Activated CD8-positive, alpha-beta T cell treated with anti-CD3 and anti-CD28 coated beads for 36 hours (primary cell): ENCODE results near the gene ATP10A. TPM values are rescaled to one million over a fixed set of nuclear protein-coding genes. Genes with fewer than 3 reads are reported as not detected.

ENCODE experiments used
- ATAC-seq: fragments of 200-7000 bp; cut with Tn5 transposase; one replicate; pipeline ENCODE4 v1.10.0; 2021; ENCODE audit warnings: mild to moderate bottlenecking, moderate library complexity
- CTCF ChIA-PET: fragments of 350-600 bp; sonication (Branson Sonifier 250); formaldehyde crosslinking; loops from one replicate; lab custom pipeline; 2021; ENCODE audit warnings: antibody characterized with exemption; lab: Charles Lee
- POLR2A ChIA-PET: fragments of 350-600 bp; sonication (Branson Sonifier 250); formaldehyde crosslinking; loops from one replicate; lab custom pipeline; 2021; ENCODE audit warnings: antibody characterized with exemption; lab: Charles Lee
- DNase-seq: peaks from one replicate; pipeline ENCODE4 v3.0.0-alpha.2; 2020
- H3K27ac Mint-ChIP-seq: one replicate; pipeline ENCODE4 v1.8.0; 2021; ENCODE audit warnings: mild to moderate bottlenecking, mixed read lengths
- H3K27me3 Mint-ChIP-seq: one replicate; pipeline ENCODE4 v1.8.0; 2021; ENCODE audit warnings: mixed read lengths
- H3K36me3 Mint-ChIP-seq: one replicate; pipeline ENCODE4 v1.8.0; 2021; ENCODE audit warnings: low read depth, mixed read lengths
- H3K4me1 Mint-ChIP-seq: one replicate; pipeline ENCODE4 v1.8.0; 2021; ENCODE audit warnings: low read depth, mixed read lengths
- H3K4me3 Mint-ChIP-seq: one replicate; pipeline ENCODE4 v1.8.0; 2021; ENCODE audit warnings: mild to moderate bottlenecking, moderate library complexity, mixed read lengths
- H3K9me3 Mint-ChIP-seq: one replicate; pipeline ENCODE4 v1.8.0; 2021; ENCODE audit warnings: mixed read lengths
- intact Hi-C: fragments of 100-400 bp; cut with micrococcal nuclease; formaldehyde crosslinking; loops from one replicate; pipeline ENCODE4 v1.10.0; 2022
- total RNA-seq, 2 experiments: library from RNA; stranded (reverse); gene quantifications; one replicate each; pipeline ENCODE4 v1.2.3, GENCODE V29; 2021
- TF ChIP-seq, protein P1 (sequence below): fragments of 200-600 bp; IDR thresholded peaks from one replicate; pipeline ENCODE4 v1.8.0; 2022; ENCODE audit warnings: antibody characterized with exemption, mild to moderate bottlenecking

ATP10A gene
- total RNA-seq, 2 experiments from 2014 or later, result 17.8 to 21.0 TPM

DNA sequence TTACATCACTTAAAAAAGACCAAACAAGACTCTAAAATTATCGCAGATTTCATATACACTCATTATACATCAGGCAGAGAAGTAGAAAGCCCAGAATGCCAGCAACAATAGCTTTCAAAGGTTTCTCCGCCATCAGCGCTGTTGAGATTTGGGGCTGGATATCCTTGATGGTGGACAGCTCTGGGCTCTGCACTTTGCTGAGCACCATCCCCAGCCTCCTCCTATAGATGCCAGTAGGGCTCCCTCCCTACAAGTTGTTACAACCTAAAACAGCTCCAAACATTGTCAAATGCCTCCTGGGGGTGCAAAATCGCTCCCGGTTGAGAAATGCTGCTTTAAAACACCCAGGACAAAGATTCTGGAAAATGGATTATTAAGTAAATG lies 73.5 kb downstream of the ATP10A start:
- Mint-ChIP-seq H3K9me3 (no peaks in the 10 kb centered on the region), H3K4me1 (peaks cover 54% of the 10 kb centered on the region)
- CTCF ChIA-PET, result interaction anchor here (1.0 kb wide), 1 partner anchor 144 kb away, joined by 3 read pairs; no protein-coding TSS in a partner anchor

DNA sequence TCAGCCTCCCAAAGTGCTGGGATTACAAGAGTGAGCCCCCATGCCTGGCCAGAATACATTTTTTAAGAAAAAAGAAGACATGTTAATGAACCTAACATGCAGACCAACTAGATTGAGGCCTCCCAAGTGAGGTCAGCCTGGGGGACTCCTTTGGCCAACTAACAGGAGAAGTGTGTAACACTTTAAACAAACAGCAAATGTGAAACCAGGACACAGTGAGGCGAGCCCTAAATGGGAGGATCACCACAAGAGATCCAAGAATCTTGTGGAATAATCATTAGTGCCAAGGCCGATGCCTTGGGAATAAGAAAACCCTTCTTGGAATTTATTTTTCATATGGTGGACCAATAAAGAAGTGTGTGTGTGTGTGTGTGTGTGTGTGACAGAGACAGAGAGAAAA lies 73.9 kb downstream of the ATP10A start:
- ChIA-PET POLR2A (interaction anchor here (0.9 kb wide), 1 partner anchor 25 kb away, joined by 3 read pairs; no protein-coding TSS in a partner anchor), CTCF (interaction anchor here (1.0 kb wide), 1 partner anchor 145 kb away, joined by 3 read pairs; no protein-coding TSS in a partner anchor)
- no peak for DNase-seq
- no peak overlapping the region for H3K27ac Mint-ChIP-seq
- ATAC-seq, result no peak
- H3K9me3 Mint-ChIP-seq, result no peaks in the 10 kb centered on the region
- TF ChIP-seq, protein P1, sequence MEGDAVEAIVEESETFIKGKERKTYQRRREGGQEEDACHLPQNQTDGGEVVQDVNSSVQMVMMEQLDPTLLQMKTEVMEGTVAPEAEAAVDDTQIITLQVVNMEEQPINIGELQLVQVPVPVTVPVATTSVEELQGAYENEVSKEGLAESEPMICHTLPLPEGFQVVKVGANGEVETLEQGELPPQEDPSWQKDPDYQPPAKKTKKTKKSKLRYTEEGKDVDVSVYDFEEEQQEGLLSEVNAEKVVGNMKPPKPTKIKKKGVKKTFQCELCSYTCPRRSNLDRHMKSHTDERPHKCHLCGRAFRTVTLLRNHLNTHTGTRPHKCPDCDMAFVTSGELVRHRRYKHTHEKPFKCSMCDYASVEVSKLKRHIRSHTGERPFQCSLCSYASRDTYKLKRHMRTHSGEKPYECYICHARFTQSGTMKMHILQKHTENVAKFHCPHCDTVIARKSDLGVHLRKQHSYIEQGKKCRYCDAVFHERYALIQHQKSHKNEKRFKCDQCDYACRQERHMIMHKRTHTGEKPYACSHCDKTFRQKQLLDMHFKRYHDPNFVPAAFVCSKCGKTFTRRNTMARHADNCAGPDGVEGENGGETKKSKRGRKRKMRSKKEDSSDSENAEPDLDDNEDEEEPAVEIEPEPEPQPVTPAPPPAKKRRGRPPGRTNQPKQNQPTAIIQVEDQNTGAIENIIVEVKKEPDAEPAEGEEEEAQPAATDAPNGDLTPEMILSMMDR, result no peak
- no peaks in the 10 kb centered on the region for H3K27me3 Mint-ChIP-seq
- H3K4me3 Mint-ChIP-seq, result no peak overlapping the region
- intact Hi-C loops, result loop anchor here (5.0 kb wide), 2 partner anchors 52 to 143 kb away; no protein-coding TSS in a partner anchor
- H3K36me3 Mint-ChIP-seq, result peaks cover 1% of the 10 kb centered on the region
- peaks cover 56% of the 10 kb centered on the region for H3K4me1 Mint-ChIP-seq

More for the DNA sequence above, 73.5 kb downstream of the ATP10A start:
- ATAC-seq (no peak), DNase-seq (no peak)
- no peak overlapping the region for H3K4me3 Mint-ChIP-seq
- no peaks in the 10 kb centered on the region for H3K27me3 Mint-ChIP-seq
- no peak overlapping the region for H3K27ac Mint-ChIP-seq
- intact Hi-C loops, result loop anchor here (5.0 kb wide), 2 partner anchors 52 to 143 kb away; no protein-coding TSS in a partner anchor
- POLR2A ChIA-PET, result interaction anchor here (0.9 to 1.1 kb wide), 2 partner anchors 26 to 60 kb away, joined by 3 read pairs; no protein-coding TSS in a partner anchor
- peaks cover 1% of the 10 kb centered on the region for H3K36me3 Mint-ChIP-seq
- TF ChIP-seq, protein P1, result no peak

DNA sequence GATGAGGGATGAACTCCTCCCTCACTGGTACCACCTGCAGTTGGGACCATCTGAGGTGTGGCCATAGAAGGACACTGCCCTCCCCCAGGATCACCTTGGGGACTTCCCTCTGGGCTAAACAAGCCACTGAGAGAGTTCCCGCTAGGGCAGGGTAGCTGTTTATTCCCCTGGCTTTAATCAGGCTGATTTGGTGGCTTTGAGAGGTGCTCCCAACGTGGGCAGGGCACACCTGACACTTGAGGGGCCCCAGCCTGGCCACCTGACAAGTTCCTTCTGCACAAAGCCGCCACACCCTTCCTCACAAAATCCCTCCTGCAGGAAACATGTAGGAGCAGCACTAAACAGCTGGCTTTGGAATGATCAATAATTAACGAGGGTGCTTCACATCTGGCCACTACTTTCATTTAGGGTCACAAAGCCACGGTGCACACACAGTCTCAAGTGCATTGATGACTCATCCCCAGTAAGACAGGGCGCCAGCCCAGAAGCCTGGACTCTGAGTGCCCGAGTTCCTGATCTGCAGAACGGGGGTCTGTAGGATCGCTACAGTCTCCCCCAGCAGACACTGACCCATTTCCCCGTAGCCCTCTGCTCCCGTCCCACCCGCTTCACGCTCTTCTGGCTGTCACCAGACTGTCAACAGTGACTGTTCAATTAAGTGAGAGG lies 75.1 kb downstream of the ATP10A start:
- intact Hi-C loops, result loop anchor here (5.0 kb wide), 2 partner anchors 51 to 144 kb away; no protein-coding TSS in a partner anchor
- CTCF ChIA-PET, result no interaction called here
- TF ChIP-seq, protein P1, result no peak
- H3K9me3 Mint-ChIP-seq, result no peaks in the 10 kb centered on the region
- no peak overlapping the region for H3K4me3 Mint-ChIP-seq
- POLR2A ChIA-PET, result no interaction called here
- H3K4me1 Mint-ChIP-seq, result peaks cover 62% of the 10 kb centered on the region
- no peak overlapping the region for H3K27ac Mint-ChIP-seq
- H3K36me3 Mint-ChIP-seq, result peaks cover 1% of the 10 kb centered on the region
- ATAC-seq (no peak), DNase-seq (peak; percentile 17)
- H3K27me3 Mint-ChIP-seq, result no peaks in the 10 kb centered on the region

DNA sequence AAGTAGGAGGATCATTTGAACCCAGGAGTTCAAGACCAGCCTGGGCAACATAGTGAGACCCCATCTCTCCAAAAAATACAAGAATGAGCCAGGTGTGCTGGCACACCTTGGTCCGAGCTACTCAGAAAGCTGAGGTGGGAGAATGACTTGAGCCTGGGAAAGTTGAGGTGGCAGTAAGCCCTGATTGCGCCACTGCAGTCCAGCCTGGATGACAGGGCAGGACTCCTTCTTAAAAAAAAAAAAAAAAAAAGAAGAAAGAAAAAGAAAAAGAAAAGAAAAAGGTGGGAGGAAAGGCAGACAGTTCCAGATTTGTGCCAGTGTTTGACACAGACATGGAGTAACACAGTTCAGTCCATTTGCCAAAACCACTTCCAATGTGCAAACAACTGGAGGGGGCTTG lies 75.7 kb downstream of the ATP10A start:
- TF ChIP-seq, protein P1, result no peak
- Mint-ChIP-seq H3K27ac (no peak overlapping the region), H3K4me1 (peaks cover 59% of the 10 kb centered on the region), H3K9me3 (no peaks in the 10 kb centered on the region), H3K4me3 (no peak overlapping the region), H3K27me3 (no peaks in the 10 kb centered on the region), H3K36me3 (peaks cover 1% of the 10 kb centered on the region)
- ChIA-PET POLR2A (no interaction called here), CTCF (no interaction called here)
- no peak for DNase-seq
- intact Hi-C loops, result loop anchor here (5.0 kb wide), 2 partner anchors 50 to 145 kb away; no protein-coding TSS in a partner anchor
- ATAC-seq, result no peak

DNA sequence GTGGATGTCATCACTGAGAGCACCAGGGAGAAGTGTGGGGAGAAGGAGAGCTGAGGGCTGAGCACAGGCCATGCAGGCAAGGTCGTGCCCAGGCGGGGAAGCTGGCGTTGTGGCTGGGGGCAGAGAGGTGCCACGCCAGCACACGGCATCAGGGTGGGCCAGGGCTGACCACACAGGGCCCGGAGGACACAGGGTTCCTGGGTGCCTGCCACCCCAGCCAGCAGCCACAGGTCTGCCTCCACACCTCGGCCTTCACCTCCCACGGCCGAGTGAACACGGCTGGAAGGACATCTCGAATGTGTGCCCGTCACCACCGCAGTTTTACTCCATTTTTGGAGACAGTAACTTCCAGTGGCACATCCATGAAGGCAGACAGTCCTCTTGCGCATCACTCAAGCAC lies 77.1 kb downstream of the ATP10A start:
- TF ChIP-seq, protein P1, result no peak
- ChIA-PET CTCF (interaction anchor here (0.6 kb wide), 1 partner anchor 65 kb away, joined by 3 read pairs; no protein-coding TSS in a partner anchor), POLR2A (no interaction called here)
- Mint-ChIP-seq H3K4me1 (peaks cover 51% of the 10 kb centered on the region), H3K9me3 (no peaks in the 10 kb centered on the region), H3K27me3 (no peaks in the 10 kb centered on the region), H3K27ac (no peak overlapping the region), H3K4me3 (no peak overlapping the region), H3K36me3 (no peaks in the 10 kb centered on the region)
- intact Hi-C loops, result loop anchor here (5.0 kb wide), 2 partner anchors 49 to 146 kb away; no protein-coding TSS in a partner anchor
- DNase-seq (no peak), ATAC-seq (no peak)
